DMS153 treated with DMSO at 0.1 percent for 48 hours (cell line): Measurements from ENCODE around the gene DAPK2.

ENCODE experiments used
- DNase-seq: peaks from one replicate; lab custom pipeline; 2025; ENCODE audit not compliant: unreplicated experiment; lab: John Stamatoyannopoulos, UW

Gene DAPK2

GRCh38 chr15:63899193-63899592 lies 147.1 kb downstream of the DAPK2 start:
- no peak for DNase-seq

- DNase-seq, result no peak
Observed at GRCh38 chr15:63896336-63897115, 149.8 kb downstream of the DAPK2 start.

GRCh38 chr15:63895787-63896218 lies 150.5 kb downstream of the DAPK2 start:
- no peak for DNase-seq

- DNase-seq, result no peak
Observed at GRCh38 chr15:63895194-63895593, 151.1 kb downstream of the DAPK2 start.

- no peak for DNase-seq
Observed at GRCh38 chr15:63894662-63894949, 151.7 kb downstream of the DAPK2 start.

- DNase-seq, result no peak
Observed at GRCh38 chr15:63893866-63894661, 152.2 kb downstream of the DAPK2 start.

GRCh38 chr15:63892794-63893441 lies 153.4 kb downstream of the DAPK2 start:
- no peak for DNase-seq

GRCh38 chr15:63891768-63892133 lies 154.5 kb downstream of the DAPK2 start:
- no peak for DNase-seq

- DNase-seq, result peak; percentile 4
Observed at GRCh38 chr15:63891079-63891767, 155.1 kb downstream of the DAPK2 start.

GRCh38 chr15:63890617-63891016 lies 155.7 kb downstream of the DAPK2 start:
- no peak for DNase-seq

GRCh38 chr15:63889831-63890230 lies 156.5 kb downstream of the DAPK2 start:
- DNase-seq, result no peak

- DNase-seq, result no peak
Observed at GRCh38 chr15:63888823-63889222, 157.5 kb downstream of the DAPK2 start.

GRCh38 chr15:63888146-63888545 lies 158.1 kb downstream of the DAPK2 start:
- no peak for DNase-seq

GRCh38 chr15:63887630-63888029 lies 158.7 kb downstream of the DAPK2 start:
- DNase-seq, result no peak

GRCh38 chr15:63884953-63885352 lies 161.3 kb downstream of the DAPK2 start:
- DNase-seq, result no peak

- no peak for DNase-seq
Observed at GRCh38 chr15:63881431-63881830, 164.9 kb downstream of the DAPK2 start.

GRCh38 chr15:63880744-63881143 lies 165.5 kb downstream of the DAPK2 start:
- no peak for DNase-seq

- DNase-seq, result no peak
Observed at GRCh38 chr15:63879995-63880394, 166.3 kb downstream of the DAPK2 start.

- DNase-seq, result no peak
Observed at GRCh38 chr15:63879211-63879610, 167.1 kb downstream of the DAPK2 start.

- no peak for DNase-seq
Observed at GRCh38 chr15:63877713-63878271, 168.5 kb downstream of the DAPK2 start.

- DNase-seq, result no peak
Observed at GRCh38 chr15:63876085-63876662, 170.1 kb downstream of the DAPK2 start.
